DND-41 (cell line): ENCODE data around the gene PAM.

Source experiments
- EZH2 ChIP-seq: IDR thresholded peaks from 3 replicates; pipeline ENCODE4 v1.6.1; 2012; ENCODE audit warnings: borderline replicate concordance, low read depth, mild to moderate bottlenecking, moderate library complexity, low read length, inconsistent platforms; ENCODE audit not compliant: severe bottlenecking
- TF ChIP-seq, protein P1 (sequence below): IDR thresholded peaks from 2 replicates; pipeline ENCODE4 v1.5.1; 2012; ENCODE audit warnings: borderline replicate concordance, low read length, moderate library complexity, mild to moderate bottlenecking; ENCODE audit not compliant: poor library complexity, severe bottlenecking; ENCODE audit errors: extremely low read depth

DNA sequence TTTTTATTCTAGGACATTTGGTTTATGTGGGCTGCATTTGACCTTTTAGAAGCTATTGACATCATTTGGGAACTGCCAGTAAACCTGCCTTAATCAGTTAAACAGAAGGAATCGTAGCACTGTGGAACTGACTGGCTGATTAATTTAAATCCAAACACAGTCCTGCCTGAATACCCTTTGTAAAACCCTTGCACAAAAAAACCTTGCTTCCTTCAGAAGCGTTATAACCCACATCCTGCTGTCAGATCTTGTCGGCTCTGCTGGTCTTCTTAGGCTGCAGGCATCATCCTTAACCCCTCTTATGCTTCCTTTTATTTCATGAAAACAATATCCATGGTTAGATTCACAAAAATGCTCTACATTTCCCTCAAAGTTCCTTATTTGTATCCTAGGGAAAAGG is 46.3 kb downstream of the PAM start:
- TF ChIP-seq EZH2, result no peak
- TF ChIP-seq, protein P1, sequence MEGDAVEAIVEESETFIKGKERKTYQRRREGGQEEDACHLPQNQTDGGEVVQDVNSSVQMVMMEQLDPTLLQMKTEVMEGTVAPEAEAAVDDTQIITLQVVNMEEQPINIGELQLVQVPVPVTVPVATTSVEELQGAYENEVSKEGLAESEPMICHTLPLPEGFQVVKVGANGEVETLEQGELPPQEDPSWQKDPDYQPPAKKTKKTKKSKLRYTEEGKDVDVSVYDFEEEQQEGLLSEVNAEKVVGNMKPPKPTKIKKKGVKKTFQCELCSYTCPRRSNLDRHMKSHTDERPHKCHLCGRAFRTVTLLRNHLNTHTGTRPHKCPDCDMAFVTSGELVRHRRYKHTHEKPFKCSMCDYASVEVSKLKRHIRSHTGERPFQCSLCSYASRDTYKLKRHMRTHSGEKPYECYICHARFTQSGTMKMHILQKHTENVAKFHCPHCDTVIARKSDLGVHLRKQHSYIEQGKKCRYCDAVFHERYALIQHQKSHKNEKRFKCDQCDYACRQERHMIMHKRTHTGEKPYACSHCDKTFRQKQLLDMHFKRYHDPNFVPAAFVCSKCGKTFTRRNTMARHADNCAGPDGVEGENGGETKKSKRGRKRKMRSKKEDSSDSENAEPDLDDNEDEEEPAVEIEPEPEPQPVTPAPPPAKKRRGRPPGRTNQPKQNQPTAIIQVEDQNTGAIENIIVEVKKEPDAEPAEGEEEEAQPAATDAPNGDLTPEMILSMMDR, result no peak
